ENCODE data around the gene PIAS4. TPM values are rescaled to one million over a fixed set of nuclear protein-coding genes. Genes with fewer than 3 reads are reported as not detected.

PIAS4 gene
- total RNA-seq, 1 donor from 2014 or later, result 27.3 TPM

DNA sequence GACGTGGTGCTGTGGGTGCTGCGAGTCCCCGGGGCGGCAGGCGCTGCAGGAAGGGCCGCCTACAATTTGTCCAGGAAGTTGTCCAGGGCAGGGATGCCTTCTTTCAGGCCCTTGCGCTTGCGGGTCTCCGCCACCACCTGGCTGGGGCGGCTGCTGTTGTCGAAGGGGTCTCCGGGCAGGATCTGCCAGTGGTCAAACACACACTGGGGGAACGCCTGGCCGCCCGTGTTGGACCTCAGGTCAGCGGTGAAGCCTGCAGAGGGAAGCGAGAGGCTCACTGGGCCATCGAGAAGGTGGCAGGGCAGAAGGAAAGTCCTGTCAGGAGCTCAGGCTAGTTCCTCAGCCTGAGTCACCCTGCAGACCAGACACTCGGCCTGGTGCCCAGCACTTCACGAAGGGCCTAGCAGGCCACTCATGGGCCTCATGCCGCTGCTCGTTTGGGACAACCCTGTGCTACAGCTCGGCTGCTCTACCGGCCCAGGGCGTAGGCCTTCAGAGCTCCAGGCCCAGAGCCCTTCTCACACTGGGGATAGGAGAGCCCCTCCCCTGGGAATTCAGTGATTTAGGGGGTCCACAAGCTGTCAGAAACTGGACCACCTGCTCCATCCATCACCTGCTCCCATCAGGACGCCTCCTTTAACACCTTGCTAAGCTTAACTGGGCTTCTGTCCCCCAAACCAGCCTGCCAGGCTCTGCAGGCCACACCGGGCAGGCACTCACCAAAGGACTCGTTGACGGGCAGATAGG lies 30.9 kb upstream of the PIAS4 start:
- DNase-seq (ENCODE audit: low spot score), result peak; percentile 55

DNA sequence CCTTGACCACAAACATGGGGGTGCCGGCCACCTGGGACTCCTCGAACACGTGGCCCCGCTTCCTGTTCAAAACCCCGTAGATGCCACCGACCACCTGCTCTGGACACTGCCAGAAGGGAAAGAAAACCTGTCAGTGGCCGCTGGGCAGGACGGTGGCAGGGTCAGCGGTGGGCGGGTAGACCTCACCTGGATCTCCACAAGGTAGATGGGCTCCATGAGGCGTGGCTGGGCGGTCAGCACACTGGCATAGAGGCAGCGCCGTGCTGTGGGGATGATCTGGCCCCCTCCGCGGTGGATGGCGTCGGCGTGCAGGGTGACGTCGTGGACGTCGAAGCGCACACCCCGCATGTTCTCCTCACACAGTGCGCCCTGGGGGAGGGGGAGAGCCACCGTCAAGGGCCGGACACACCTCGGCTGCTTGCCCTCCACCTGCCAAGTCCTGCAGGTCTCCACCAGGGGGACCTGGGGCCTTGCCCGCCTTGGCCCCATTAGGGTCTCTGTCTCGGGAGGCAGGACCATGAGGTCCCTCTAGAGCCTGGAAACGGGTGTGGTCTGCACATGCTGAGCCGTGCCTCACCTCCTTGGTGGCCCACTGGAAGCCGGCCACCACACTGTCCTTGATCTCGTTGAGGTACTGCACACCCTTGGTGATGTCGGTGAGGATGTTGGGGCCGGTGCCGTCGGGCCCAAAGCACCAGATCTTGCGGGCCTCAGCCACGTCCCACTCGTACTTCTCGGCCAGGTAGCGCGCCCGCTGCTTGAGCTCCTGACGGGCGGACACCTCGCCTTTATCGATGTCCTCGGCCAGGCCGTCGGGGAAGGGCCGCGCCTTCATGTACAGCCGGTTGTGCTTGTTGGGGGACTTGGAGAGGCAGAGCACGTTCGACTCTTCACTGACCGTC lies 30.0 kb upstream of the PIAS4 start:
- DNase-seq (ENCODE audit: low spot score), result peak; percentile 43

DNA sequence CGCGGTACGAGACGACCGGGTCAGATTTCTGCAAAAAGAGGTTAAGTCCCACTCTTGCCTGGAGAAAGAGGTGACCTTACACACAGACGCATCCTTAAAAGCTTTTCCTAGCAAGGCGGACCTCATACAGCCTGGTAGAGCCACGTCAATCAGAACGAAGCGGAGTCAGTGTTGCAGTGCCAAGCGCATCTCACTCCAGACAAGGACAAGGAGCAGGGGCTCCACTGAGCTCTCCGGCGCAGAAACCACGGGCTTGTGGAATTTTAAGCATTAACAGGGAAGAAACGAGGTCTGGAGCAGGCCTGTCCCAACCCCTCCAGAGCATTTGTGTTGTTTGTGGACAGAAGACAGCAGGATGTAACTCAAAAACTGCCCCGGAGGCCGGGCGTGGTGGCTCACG lies 29.4 kb upstream of the PIAS4 start:
- no peak for DNase-seq (ENCODE audit: low spot score)

- DNase-seq (ENCODE audit: low spot score), result peak; percentile 44
Observed at GRCh38 chr19:3979289-3979673, 28.3 kb upstream of the PIAS4 start.

GRCh38 chr19:3979674-3980352 lies 27.7 kb upstream of the PIAS4 start:
- DNase-seq (ENCODE audit: low spot score), result peak; percentile 45

GRCh38 chr19:3980353-3981251 lies 26.9 kb upstream of the PIAS4 start:
- peak; percentile 45 for DNase-seq (ENCODE audit: low spot score)

- DNase-seq (ENCODE audit: low spot score), result peak; percentile 42
Observed at GRCh38 chr19:3981373-3981735, 26.2 kb upstream of the PIAS4 start.

DNA sequence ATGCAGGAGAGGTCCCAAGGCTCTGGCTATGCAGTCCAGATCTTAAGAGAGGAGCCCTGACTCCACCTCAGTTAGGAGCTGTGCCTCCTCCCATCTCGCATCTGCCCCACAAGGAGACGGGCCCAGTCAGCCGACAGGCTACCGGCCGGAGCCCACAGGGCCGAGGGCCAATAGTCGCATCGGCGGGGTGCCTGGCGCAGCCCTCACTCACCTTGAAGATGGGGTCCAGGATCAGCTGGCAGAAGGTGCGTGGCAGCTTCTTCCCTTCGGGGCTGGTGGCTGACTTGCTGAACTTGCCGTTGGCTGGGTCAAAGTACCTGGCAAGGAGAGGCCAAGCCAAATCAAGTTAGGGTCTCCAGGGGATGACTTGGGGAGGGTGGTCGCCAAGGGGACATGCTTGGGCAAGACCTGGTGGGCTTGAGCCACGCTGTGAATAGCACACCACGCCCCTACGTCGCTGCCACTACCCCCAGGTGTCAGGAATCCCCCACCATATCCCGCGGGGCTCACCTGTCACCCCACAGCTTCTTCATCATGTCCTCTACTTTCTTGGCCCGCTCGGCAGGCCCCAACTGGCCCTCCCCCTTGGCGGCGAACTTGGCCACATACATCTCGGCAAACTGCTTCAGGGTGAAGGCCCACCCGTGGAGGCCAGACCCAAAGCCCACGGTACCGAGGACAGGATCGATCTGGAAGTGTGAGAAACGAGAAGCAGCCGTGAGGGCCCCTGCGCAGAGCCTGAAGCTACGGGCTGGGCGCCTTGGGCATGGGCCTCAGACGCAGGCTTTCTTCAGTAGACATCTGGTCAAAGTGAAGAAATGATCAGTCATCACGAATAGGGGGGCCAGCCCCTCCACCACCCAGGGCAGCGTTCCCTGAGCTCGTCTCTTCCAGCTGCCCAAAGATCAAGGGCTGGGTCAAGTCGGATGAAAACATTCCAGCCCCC lies 25.5 kb upstream of the PIAS4 start:
- peak; percentile 47 for DNase-seq (ENCODE audit: low spot score)

- peak; percentile 49 for DNase-seq (ENCODE audit: low spot score)
Observed at GRCh38 chr19:3982701-3983541, 24.6 kb upstream of the PIAS4 start.

- DNase-seq (ENCODE audit: low spot score), result no peak
Observed at GRCh38 chr19:3983542-3983914, 24.0 kb upstream of the PIAS4 start.

- peak; percentile 60 for DNase-seq (ENCODE audit: low spot score)
Observed at GRCh38 chr19:3983936-3984583, 23.5 kb upstream of the PIAS4 start.

DNA sequence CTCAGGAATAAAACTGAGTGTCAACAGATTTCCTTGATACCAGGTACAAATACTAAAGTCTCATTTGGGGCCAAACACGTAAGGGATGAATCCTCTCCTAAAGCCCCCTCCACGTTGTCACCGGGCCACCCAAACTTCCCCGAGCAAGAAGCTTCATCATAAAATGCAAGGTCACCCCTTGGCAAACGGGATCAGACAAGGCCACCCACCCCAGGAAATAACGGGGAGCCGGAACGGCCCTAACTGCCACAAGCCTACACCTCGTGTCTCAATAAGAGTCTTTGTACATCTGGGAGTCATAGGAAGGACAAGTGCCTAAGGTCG lies 23.0 kb upstream of the PIAS4 start:
- peak; percentile 52 for DNase-seq (ENCODE audit: low spot score)

- peak; percentile 93 for DNase-seq (ENCODE audit: low spot score)
Observed at GRCh38 chr19:3984908-3985642, 22.5 kb upstream of the PIAS4 start, which contains the start of gene EEF2. Gene EEF2, minus strand, starts transcription at chr19:3985463. Its CDS starts 83 bp downstream, at chr19:3985380.

GRCh38 chr19:3985643-3986259 lies 21.8 kb upstream of the PIAS4 start:
- DNase-seq (ENCODE audit: low spot score), result no peak

DNA sequence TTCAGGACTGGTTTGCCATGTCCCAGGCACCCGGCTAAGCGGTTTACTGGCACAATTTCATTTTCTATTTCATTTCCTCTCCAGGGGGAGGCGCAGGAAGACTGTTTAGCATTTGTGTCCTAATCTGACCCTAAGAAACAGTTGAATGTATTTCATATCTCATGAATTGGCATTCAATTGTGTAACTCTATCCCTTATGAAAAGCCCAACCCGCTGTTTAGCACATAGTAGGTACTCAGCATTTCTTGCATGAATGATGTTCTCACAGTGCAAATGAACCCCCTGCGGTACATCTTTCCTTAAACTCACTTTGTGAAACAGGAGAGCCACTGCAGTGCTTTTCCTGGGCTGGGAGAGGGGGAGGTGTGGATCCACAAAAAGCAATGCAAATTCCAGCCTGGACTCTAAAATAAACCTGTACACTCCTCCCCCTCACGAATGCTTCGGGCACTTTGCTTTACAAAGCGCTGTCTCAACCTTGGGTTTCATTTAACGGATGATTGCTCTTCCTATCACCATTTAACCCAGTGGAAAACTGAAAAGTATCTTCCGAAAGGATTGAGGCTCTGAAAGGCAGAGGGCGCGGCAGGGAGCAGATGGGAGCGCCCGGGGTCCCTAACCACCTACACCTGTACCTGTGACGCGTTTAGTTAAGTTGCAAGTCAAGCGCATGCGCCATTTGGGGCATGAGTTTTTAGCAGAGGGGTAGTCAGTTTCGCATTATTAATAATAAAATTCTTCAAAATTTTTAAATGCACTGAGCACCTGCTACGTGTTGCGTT lies 21.1 kb upstream of the PIAS4 start:
- peak; percentile 73 for DNase-seq (ENCODE audit: low spot score)

- DNase-seq (ENCODE audit: low spot score), result peak; percentile 85
Observed at GRCh38 chr19:3987619-3988371, 19.7 kb upstream of the PIAS4 start.
